IMR-90 (cell line): ENCODE measurements around the gene UBN2.

Source experiments
- BHLHE40 ChIP-seq: fragments of 150-350 bp; IDR thresholded peaks from 2 replicates; pipeline ENCODE4 v1.6.1; 2016; ENCODE audit warnings: mild to moderate bottlenecking, low read depth, low read length
- CEBPB ChIP-seq: IDR thresholded peaks from 2 replicates; pipeline ENCODE4 v1.6.1; 2012; ENCODE audit warnings: low read depth, low read length, improper control_type of control experiment
- MAFK ChIP-seq: IDR thresholded peaks from 2 replicates; pipeline ENCODE4 v1.6.1; 2012; ENCODE audit warnings: low read depth, low read length, improper control_type of control experiment
- MAZ ChIP-seq: IDR thresholded peaks from 2 replicates; pipeline ENCODE4 v1.6.1; 2012; ENCODE audit warnings: low read depth, mild to moderate bottlenecking, low read length, improper control_type of control experiment, moderate library complexity, borderline replicate concordance
- MXI1 ChIP-seq: IDR thresholded peaks from 2 replicates; pipeline ENCODE4 v1.6.1; 2012; ENCODE audit warnings: low read depth, mild to moderate bottlenecking, low read length, moderate library complexity, borderline replicate concordance
- POLR2A ChIP-seq: IDR thresholded peaks from 2 replicates; pipeline ENCODE4 v1.6.1; 2012; ENCODE audit warnings: mild to moderate bottlenecking, low read depth, low read length
- RAD21 ChIP-seq: IDR thresholded peaks from 2 replicates; pipeline ENCODE4 v1.6.1; 2012; ENCODE audit warnings: low read length, improper control_type of control experiment
- RCOR1 ChIP-seq: IDR thresholded peaks from 2 replicates; pipeline ENCODE4 v1.6.1; 2012; ENCODE audit warnings: mild to moderate bottlenecking, low read length, improper control_type of control experiment; ENCODE audit not compliant: insufficient replicate concordance
- RFX5 ChIP-seq: IDR thresholded peaks from 2 replicates; pipeline ENCODE4 v1.8.0; 2012; ENCODE audit warnings: low read depth, mild to moderate bottlenecking, low read length, moderate library complexity
- SMC3 ChIP-seq: fragments of 150-350 bp; IDR thresholded peaks from 2 replicates; pipeline ENCODE4 v1.6.1; 2016; ENCODE audit warnings: low read depth, mild to moderate bottlenecking, antibody characterized with exemption, low read length, moderate library complexity
- TF ChIP-seq, protein P1 (sequence below): conservative IDR thresholded peaks from 2 replicates; pipeline ENCODE4 v1.5.1; 2012; ENCODE audit warnings: mild to moderate bottlenecking, low read depth, low read length, improper control_type of control experiment
- TF ChIP-seq, protein P2 (sequence below): fragments of 150-350 bp; IDR thresholded peaks from 2 replicates; pipeline ENCODE4 v1.6.1; 2017; ENCODE audit warnings: mild to moderate bottlenecking, antibody characterized with exemption, low read length, low read depth

DNA sequence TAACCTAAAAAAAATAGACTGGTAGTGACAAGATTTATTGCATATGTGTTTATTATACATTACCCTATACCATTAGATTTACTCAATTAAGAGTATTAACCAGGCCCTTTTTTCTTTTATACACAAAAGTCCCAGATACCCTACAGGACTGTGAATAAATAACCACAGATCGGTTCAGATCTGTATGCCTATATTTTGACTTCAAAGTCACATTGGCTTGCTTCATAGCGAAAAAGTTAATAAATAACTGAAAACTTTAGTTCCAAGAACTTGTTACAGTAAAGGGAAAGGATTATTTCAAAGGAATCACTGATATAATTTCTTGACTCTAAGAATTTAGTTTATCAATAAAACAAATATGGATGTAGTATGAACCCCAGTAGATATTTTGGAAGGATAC is 68.3 kb downstream of the UBN2 start:
- TF ChIP-seq RAD21 (no peak), RFX5 (no peak), RCOR1 (no peak), CEBPB (no peak), BHLHE40 (no peak), POLR2A (no peak), MAZ (no peak), MXI1 (no peak), MAFK (no peak), SMC3 (no peak)
- TF ChIP-seq, protein P1, sequence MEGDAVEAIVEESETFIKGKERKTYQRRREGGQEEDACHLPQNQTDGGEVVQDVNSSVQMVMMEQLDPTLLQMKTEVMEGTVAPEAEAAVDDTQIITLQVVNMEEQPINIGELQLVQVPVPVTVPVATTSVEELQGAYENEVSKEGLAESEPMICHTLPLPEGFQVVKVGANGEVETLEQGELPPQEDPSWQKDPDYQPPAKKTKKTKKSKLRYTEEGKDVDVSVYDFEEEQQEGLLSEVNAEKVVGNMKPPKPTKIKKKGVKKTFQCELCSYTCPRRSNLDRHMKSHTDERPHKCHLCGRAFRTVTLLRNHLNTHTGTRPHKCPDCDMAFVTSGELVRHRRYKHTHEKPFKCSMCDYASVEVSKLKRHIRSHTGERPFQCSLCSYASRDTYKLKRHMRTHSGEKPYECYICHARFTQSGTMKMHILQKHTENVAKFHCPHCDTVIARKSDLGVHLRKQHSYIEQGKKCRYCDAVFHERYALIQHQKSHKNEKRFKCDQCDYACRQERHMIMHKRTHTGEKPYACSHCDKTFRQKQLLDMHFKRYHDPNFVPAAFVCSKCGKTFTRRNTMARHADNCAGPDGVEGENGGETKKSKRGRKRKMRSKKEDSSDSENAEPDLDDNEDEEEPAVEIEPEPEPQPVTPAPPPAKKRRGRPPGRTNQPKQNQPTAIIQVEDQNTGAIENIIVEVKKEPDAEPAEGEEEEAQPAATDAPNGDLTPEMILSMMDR, result no peak
- TF ChIP-seq, protein P2, sequence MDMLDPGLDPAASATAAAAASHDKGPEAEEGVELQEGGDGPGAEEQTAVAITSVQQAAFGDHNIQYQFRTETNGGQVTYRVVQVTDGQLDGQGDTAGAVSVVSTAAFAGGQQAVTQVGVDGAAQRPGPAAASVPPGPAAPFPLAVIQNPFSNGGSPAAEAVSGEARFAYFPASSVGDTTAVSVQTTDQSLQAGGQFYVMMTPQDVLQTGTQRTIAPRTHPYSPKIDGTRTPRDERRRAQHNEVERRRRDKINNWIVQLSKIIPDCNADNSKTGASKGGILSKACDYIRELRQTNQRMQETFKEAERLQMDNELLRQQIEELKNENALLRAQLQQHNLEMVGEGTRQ, result no peak
